H9 (cell line): ENCODE measurements around the gene ZFYVE27. TPM values are rescaled to one million over a fixed set of nuclear protein-coding genes. Genes with fewer than 3 reads are reported as not detected.

Experiments used
- DNase-seq: peaks from one replicate; pipeline ENCODE4 v3.0.0-alpha.2; 2017
- H2AFZ ChIP-seq: one replicate; pipeline ENCODE4 v1.6.1; 2013; ENCODE audit warnings: mild to moderate bottlenecking, low read length, control low read depth, moderate library complexity
- H2AK5ac ChIP-seq: 2 replicates; pipeline ENCODE4 v1.6.1; 2013; ENCODE audit warnings: low read length, control low read depth, mixed read lengths; ENCODE audit not compliant: insufficient read length
- H2BK120ac ChIP-seq: one replicate; pipeline ENCODE4 v1.6.1; 2013; ENCODE audit warnings: low read depth, mild to moderate bottlenecking, low read length, control low read depth, inconsistent platforms; ENCODE audit not compliant: poor library complexity, severe bottlenecking
- H2BK12ac ChIP-seq: 2 replicates; pipeline ENCODE4 v1.6.1; 2013; ENCODE audit warnings: low read length, control low read depth, mixed read lengths, low read depth; ENCODE audit not compliant: insufficient read length
- H2BK15ac ChIP-seq: 2 replicates; pipeline ENCODE4 v1.6.1; 2013; ENCODE audit warnings: low read depth, low read length, control low read depth
- H2BK20ac ChIP-seq: one replicate; pipeline ENCODE4 v1.6.1; 2013; ENCODE audit warnings: low read depth, mild to moderate bottlenecking, low read length, control low read depth, inconsistent platforms; ENCODE audit not compliant: poor library complexity, severe bottlenecking
- H2BK5ac ChIP-seq: 2 replicates; pipeline ENCODE4 v1.6.1; 2013; ENCODE audit warnings: low read length, control low read depth, mixed read lengths; ENCODE audit not compliant: insufficient read length
- H3K14ac ChIP-seq: 2 replicates; pipeline ENCODE4 v1.6.1; 2013; ENCODE audit warnings: low read length, control low read depth; ENCODE audit not compliant: insufficient read depth
- H3K18ac ChIP-seq: 2 replicates; pipeline ENCODE4 v1.6.1; 2013; ENCODE audit warnings: low read depth, mild to moderate bottlenecking, mixed read lengths, low read length, control low read depth; ENCODE audit not compliant: insufficient read length
- H3K23ac ChIP-seq: 2 replicates; pipeline ENCODE4 v1.6.1; 2013; ENCODE audit warnings: low read length, control low read depth, mixed read lengths, low read depth; ENCODE audit not compliant: insufficient read length
- H3K23me2 ChIP-seq: 2 replicates; pipeline ENCODE4 v1.6.1; 2013; ENCODE audit warnings: low read depth, mild to moderate bottlenecking, mixed read lengths, low read length, control low read depth; ENCODE audit not compliant: insufficient read length, poor library complexity, severe bottlenecking
- H3K27ac ChIP-seq: 2 replicates; pipeline ENCODE4 v1.5.1; 2013; ENCODE audit warnings: low read length, control low read depth, mixed read lengths, low read depth; ENCODE audit not compliant: insufficient read length
- H3K27me3 ChIP-seq: 2 replicates; pipeline ENCODE4 v1.6.1; 2013; ENCODE audit warnings: low read length, control low read depth, inconsistent platforms; ENCODE audit not compliant: insufficient read depth
- H3K4ac ChIP-seq: 2 replicates; pipeline ENCODE4 v1.6.1; 2013; ENCODE audit warnings: low read depth, mild to moderate bottlenecking, control low read depth, inconsistent platforms, low read length, moderate library complexity
- H3K4me1 ChIP-seq: 2 replicates; pipeline ENCODE4 v1.6.1; 2013; ENCODE audit warnings: low read length, control low read depth, inconsistent platforms; ENCODE audit not compliant: insufficient read depth
- H3K4me2 ChIP-seq: 2 replicates; pipeline ENCODE4 v1.6.1; 2013; ENCODE audit warnings: low read length, control low read depth, mixed read lengths; ENCODE audit not compliant: insufficient read length, insufficient read depth
- H3K56ac ChIP-seq: 2 replicates; pipeline ENCODE4 v1.6.1; 2013; ENCODE audit warnings: low read depth, mild to moderate bottlenecking, mixed read lengths, low read length, control low read depth; ENCODE audit not compliant: insufficient read length
- H3K79me1 ChIP-seq: 2 replicates; pipeline ENCODE4 v1.6.1; 2013; ENCODE audit warnings: low read depth, mild to moderate bottlenecking, moderate library complexity, low read length, control low read depth, inconsistent platforms; ENCODE audit not compliant: insufficient read depth, poor library complexity, severe bottlenecking
- H3K79me2 ChIP-seq: 2 replicates; pipeline ENCODE4 v1.6.1; 2013; ENCODE audit warnings: low read length, control low read depth, inconsistent platforms; ENCODE audit not compliant: insufficient read depth
- H3K9ac ChIP-seq: 2 replicates; pipeline ENCODE4 v1.6.1; 2013; ENCODE audit warnings: low read length, control low read depth, mixed read lengths; ENCODE audit not compliant: insufficient read length; ENCODE audit errors: extremely low read depth
- H3K9me3 ChIP-seq: one replicate; pipeline ENCODE4 v1.6.1; 2013; ENCODE audit warnings: low read depth, low read length, inconsistent platforms; ENCODE audit not compliant: control insufficient read depth
- H3T11ph ChIP-seq: one replicate; pipeline ENCODE4 v1.6.1; 2013; ENCODE audit warnings: mild to moderate bottlenecking, low read length, control low read depth, inconsistent platforms
- H4K20me1 ChIP-seq: one replicate; pipeline ENCODE4 v1.6.1; 2013; ENCODE audit not compliant: control insufficient read depth, insufficient read length, insufficient read depth
- H4K5ac ChIP-seq: 2 replicates; pipeline ENCODE4 v1.6.1; 2013; ENCODE audit warnings: low read depth, mild to moderate bottlenecking, mixed read lengths, low read length, control low read depth; ENCODE audit not compliant: insufficient read length
- H4K8ac ChIP-seq: replicated peaks from 2 replicates; pipeline ENCODE4 v1.6.1; 2013; ENCODE audit warnings: low read length, control low read depth, mixed read lengths, low read depth; ENCODE audit not compliant: insufficient read length
- H4K91ac ChIP-seq: 2 replicates; pipeline ENCODE4 v1.6.1; 2013; ENCODE audit warnings: low read depth, mild to moderate bottlenecking, moderate library complexity, mixed read lengths, low read length, control low read depth; ENCODE audit not compliant: insufficient read length
- H3K27ac Mint-ChIP-seq, 3 experiments: 2 replicates in 2 of 3; 3 replicates in 1 of 3; pipeline ENCODE4 v1.8.0; 2020 to 2021; ENCODE audit warnings: mixed read lengths in 3 of 3, mild to moderate bottlenecking in 1 of 3, moderate library complexity in 1 of 3
- H3K27me3 Mint-ChIP-seq: 2 replicates; pipeline ENCODE4 v1.8.0; 2021; ENCODE audit warnings: low read depth, mild to moderate bottlenecking, moderate library complexity, mixed read lengths
- H3K36me3 Mint-ChIP-seq, 3 experiments: 2 replicates in 2 of 3; 3 replicates in 1 of 3; pipeline ENCODE4 v1.8.0; 2020 to 2021; ENCODE audit warnings: low read depth in 3 of 3, mixed read lengths in 3 of 3; ENCODE audit not compliant: insufficient read depth in 1 of 3
- H3K4me1 Mint-ChIP-seq, 2 experiments: 2 replicates each; pipeline ENCODE4 v1.8.0; 2020; ENCODE audit warnings: mixed read lengths in 2 of 2
- H3K4me3 Mint-ChIP-seq, 2 experiments: 2 replicates in 1 of 2; 3 replicates in 1 of 2; pipeline ENCODE4 v1.8.0; 2020 to 2021; ENCODE audit warnings: mild to moderate bottlenecking in 2 of 2, mixed read lengths in 2 of 2, moderate library complexity in 1 of 2
- H3K9me3 Mint-ChIP-seq, 2 experiments: 2 replicates in 1 of 2; 3 replicates in 1 of 2; pipeline ENCODE4 v1.8.0; 2020; ENCODE audit warnings: mild to moderate bottlenecking in 2 of 2, mixed read lengths in 2 of 2, moderate library complexity in 1 of 2
- CTCF ChIP-seq: fragments of 200-600 bp; sonication (generic); conservative IDR thresholded peaks from 3 replicates; pipeline ENCODE4 v1.8.0; 2021; ENCODE audit warnings: antibody characterized with exemption, mild to moderate bottlenecking
- WGBS: extraction: QIAGEN DNeasy Blood & Tissue Kit; methylation state at CpG from one replicate; pipeline ENCODE4 v1.1.7; 2013; ENCODE audit warnings: missing lambda C conversion rate, low lambda C conversion rate, mixed read lengths; ENCODE audit not compliant: insufficient read length; ENCODE audit errors: extremely low coverage; 5-methylcytosine and 5-hydroxymethylcytosine counted together
- total RNA-seq: library from RNA; stranded (reverse); gene quantifications from 2 replicates; pipeline ENCODE4 v1.2.1, GENCODE V29; 2021

The ZFYVE27 gene
- total RNA-seq, 1 experiment from 2014 or later, result 33.2 TPM

DNA sequence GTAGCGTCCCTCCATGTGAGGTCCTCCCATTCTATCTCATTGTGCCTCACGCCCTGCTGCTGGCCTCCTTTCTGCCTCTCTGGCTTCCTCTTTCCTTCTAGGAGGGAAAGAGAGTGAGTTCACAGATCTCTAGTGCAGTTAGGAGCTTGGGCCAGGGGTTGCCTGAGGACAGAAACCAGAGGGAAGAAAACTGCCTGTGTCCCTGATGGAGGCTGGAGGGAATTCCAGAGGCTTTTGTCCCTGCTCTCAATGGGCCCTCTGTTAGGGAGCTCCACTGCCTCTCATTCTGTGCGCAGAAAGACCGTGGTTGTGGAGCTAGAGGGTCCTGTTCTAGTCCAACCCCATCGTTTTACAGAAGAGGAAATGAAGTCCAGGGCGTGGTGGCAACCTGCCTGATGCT lies 18.8 kb upstream of the ZFYVE27 start:
- no peak overlapping the region for H2AFZ ChIP-seq
- no peak overlapping the region for H3K56ac ChIP-seq
- H2BK15ac ChIP-seq, result no peak overlapping the region
- H3K9me3 ChIP-seq, result no peaks in the 10 kb centered on the region
- no peak overlapping the region for H3K27ac ChIP-seq
- no peak overlapping the region for H3K14ac ChIP-seq
- H3K79me1 ChIP-seq, result no peaks in the 10 kb centered on the region
- no peak overlapping the region for H2BK5ac ChIP-seq
- no peak for DNase-seq
- Mint-ChIP-seq H3K9me3 (no peaks in the 10 kb centered on the region), H3K4me1 (peaks cover 39 to 47% of the 10 kb centered on the region in 2 experiments), H3K27me3 (peaks cover 2% of the 10 kb centered on the region; the same call in 1 of the 2 replicates), H3K27ac (peak overlapping the region; percentile 45 to 94 (median 54); a peak in 5 of 7 replicates), H3K36me3 (peaks cover 16 to 43% (median 38%) of the 10 kb centered on the region in 3 experiments), H3K4me3 (no peak overlapping the region)
- no peak overlapping the region for H3K18ac ChIP-seq
- H2AK5ac ChIP-seq, result no peak overlapping the region
- H4K5ac ChIP-seq, result no peak overlapping the region
- no peak overlapping the region for H2BK20ac ChIP-seq
- no peaks in the 10 kb centered on the region for H3K27me3 ChIP-seq
- no peak overlapping the region for H4K91ac ChIP-seq
- TF ChIP-seq CTCF, result no peak
- no peak overlapping the region for H3T11ph ChIP-seq
- H3K23me2 ChIP-seq, result peaks cover 17% of the 10 kb centered on the region
- no peak overlapping the region for H2BK120ac ChIP-seq
- H2BK12ac ChIP-seq, result no peak overlapping the region
- no peaks in the 10 kb centered on the region for H3K79me2 ChIP-seq
- no peak overlapping the region for H4K8ac ChIP-seq
- no peaks in the 10 kb centered on the region for H4K20me1 ChIP-seq
- no peak overlapping the region for H3K9ac ChIP-seq
- no peak overlapping the region for H3K23ac ChIP-seq
- no peak overlapping the region for H3K4ac ChIP-seq
- H3K4me1 ChIP-seq, result peaks cover 8% of the 10 kb centered on the region; the same call in 1 of the 2 replicates
- no peak overlapping the region for H3K4me2 ChIP-seq
- no CpG with 5 or more reads among the region's 6 CpGs for WGBS
